Right lobe of liver (tissue), 6 donors: ENCODE results near the gene MACROH2A1. TPM values are rescaled to one million over a fixed set of nuclear protein-coding genes. Genes with fewer than 3 reads are reported as not detected.

ENCODE experiments used
- ATAC-seq, 4 donors: fragments of 200-7000 bp; cut with Tn5 transposase; one replicate each; pipeline ENCODE4 v1.9.1; 2020; ENCODE audit warnings: mild to moderate bottlenecking in 4 of 4, moderate library complexity in 4 of 4
- DNase-seq, 3 donors: peaks; one replicate each; pipeline ENCODE4 v3.0.0-alpha.2; 2020
- H3K27ac ChIP-seq, 3 donors: fragments of 200-600 bp; one replicate each; pipeline ENCODE4 v1.8.0; 2022
- H3K27me3 ChIP-seq, 2 donors: fragments of 200-600 bp; one replicate each; pipeline ENCODE4 v1.8.0; 2022
- H3K36me3 ChIP-seq, 4 donors: fragments of 200-600 bp; sonication (generic) in 1 of 4; one replicate each; pipeline versions ENCODE4 v1.5.1 to v1.8.0; 2017 to 2022; ENCODE audit warnings: control low read depth in 1 of 4
- H3K4me1 ChIP-seq, 4 donors: fragments of 200-600 bp; sonication (generic) in 1 of 4; one replicate each; pipeline versions ENCODE4 v1.5.1 to v1.8.0; 2017 to 2022; ENCODE audit warnings: control low read depth in 1 of 4
- H3K4me3 ChIP-seq, 3 donors: fragments of 200-600 bp; one replicate each; pipeline ENCODE4 v1.8.0; 2022
- H3K9me3 ChIP-seq, 4 donors: fragments of 200-600 bp; sonication (generic) in 1 of 4; one replicate each; pipeline versions ENCODE4 v1.5.1 to v1.8.0; 2017 to 2022; ENCODE audit warnings: control low read depth in 1 of 4
- POLR2A ChIP-seq: fragments of 450-650 bp; IDR thresholded peaks from one replicate; pipeline ENCODE4 v1.6.1; 2017; ENCODE audit warnings: antibody characterized with exemption, mild to moderate bottlenecking
- WGBS: methylation state at CpG from one replicate; pipeline ENCODE4 v1.1.6; 2018; ENCODE audit warnings: low coverage, low lambda C conversion rate; ENCODE audit not compliant: insufficient coverage; ENCODE audit errors: missing lambda C conversion rate; 5-methylcytosine and 5-hydroxymethylcytosine counted together
- intact Hi-C, 2 donors: fragments of 100-400 bp; cut with DNase I; formaldehyde crosslinking; loops; one replicate each; pipeline versions ENCODE4 v1.11.2 to v1.14.1; 2022
- total RNA-seq, 6 experiments: library from RNA; depleted of rRNA in 2 of 6; stranded (reverse); fragments of >200 nt in 2 of 6; fragmentation: NEBNext Ultra II Directional in 3 of 6; extraction: Animal tissue kit (Norgen Biotek cat#: 25700) in 3 of 6; gene quantifications; one replicate each; pipeline versions ENCODE4 v1.1.0 to v1.2.4, GENCODE V29; 2016 to 2023
- TF ChIP-seq, protein P1 (sequence below), 4 donors: fragments of 200-600 bp in 3 of 4; fragments of 450-650 bp in 1 of 4; IDR thresholded peaks; one replicate each; pipeline versions ENCODE4 v1.5.1 to v1.8.0; 2016 to 2022; ENCODE audit warnings: antibody characterized with exemption in 4 of 4, mild to moderate bottlenecking in 2 of 4
- donor health status: DM: no; HTN: yes; CAD: no.
- donor health status: DM: no; HTN: no; CAD: no.
- donor health status: DM: no; HTN: no; CAD: no.
- donor health status: DM: no; HTN: yes; CAD: no.
- donor health status: DM: no; HTN: yes; CAD: no.

Gene MACROH2A1
- total RNA-seq, 6 experiments from 2014 or later, result 40.0 to 113 (median 51.6) TPM

DNA sequence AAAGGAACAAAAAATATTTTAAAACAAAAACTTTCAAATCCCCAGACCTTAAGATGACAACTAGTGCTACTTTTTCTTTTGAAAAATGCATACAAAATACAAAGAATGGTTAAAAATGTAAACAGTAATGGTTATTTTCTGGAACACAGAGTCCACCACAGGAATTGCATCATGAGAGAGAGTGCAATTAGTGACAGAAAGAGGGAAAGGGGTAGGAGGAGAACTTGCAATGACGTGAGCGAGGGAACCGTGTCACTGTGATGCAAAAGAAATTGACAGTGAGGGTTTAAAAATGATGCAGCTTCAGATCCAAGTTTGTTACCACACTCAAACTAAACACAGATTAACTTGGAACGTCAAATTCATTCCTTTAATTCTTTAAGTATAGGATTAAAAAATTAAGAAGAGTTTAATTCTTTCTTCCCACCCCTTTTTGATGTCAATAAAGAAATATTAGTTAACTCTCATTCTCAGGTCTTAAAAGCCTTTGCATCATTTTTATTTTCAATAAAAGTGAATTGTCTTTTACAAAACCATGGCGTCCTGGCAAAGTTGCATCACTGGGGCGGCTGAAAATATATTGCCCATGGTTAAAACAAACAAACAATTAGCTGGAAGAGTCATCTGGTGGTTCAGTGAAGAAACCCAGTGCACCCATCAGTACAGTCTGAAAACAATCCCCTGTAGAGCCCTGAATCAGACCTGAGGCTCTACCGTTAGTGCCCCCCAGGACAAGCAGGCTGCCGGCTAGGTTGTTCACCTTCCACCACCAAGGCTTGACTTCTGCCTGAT lies 39.5 kb downstream of the MACROH2A1 start:
- TF ChIP-seq, protein P1, sequence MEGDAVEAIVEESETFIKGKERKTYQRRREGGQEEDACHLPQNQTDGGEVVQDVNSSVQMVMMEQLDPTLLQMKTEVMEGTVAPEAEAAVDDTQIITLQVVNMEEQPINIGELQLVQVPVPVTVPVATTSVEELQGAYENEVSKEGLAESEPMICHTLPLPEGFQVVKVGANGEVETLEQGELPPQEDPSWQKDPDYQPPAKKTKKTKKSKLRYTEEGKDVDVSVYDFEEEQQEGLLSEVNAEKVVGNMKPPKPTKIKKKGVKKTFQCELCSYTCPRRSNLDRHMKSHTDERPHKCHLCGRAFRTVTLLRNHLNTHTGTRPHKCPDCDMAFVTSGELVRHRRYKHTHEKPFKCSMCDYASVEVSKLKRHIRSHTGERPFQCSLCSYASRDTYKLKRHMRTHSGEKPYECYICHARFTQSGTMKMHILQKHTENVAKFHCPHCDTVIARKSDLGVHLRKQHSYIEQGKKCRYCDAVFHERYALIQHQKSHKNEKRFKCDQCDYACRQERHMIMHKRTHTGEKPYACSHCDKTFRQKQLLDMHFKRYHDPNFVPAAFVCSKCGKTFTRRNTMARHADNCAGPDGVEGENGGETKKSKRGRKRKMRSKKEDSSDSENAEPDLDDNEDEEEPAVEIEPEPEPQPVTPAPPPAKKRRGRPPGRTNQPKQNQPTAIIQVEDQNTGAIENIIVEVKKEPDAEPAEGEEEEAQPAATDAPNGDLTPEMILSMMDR (IDR thresholded peaks at IDR 0.05), result no peak
- TF ChIP-seq POLR2A, result no peak
- Histone ChIP-seq H3K36me3 (peaks cover 0 to 7% (median under 1%) of the 10 kb centered on the region in 4 donors), H3K27ac (no peak overlapping the region), H3K4me3 (no peak overlapping the region), H3K27me3 (no peaks in the 10 kb centered on the region), H3K4me1 (no peaks in the 10 kb centered on the region), H3K9me3 (no peaks in the 10 kb centered on the region)
- ATAC-seq (no peak), DNase-seq (no peak)
- 84% methylated on average over 6 of the region's 8 CpGs for WGBS
- intact Hi-C loops, result no loop called here

DNA sequence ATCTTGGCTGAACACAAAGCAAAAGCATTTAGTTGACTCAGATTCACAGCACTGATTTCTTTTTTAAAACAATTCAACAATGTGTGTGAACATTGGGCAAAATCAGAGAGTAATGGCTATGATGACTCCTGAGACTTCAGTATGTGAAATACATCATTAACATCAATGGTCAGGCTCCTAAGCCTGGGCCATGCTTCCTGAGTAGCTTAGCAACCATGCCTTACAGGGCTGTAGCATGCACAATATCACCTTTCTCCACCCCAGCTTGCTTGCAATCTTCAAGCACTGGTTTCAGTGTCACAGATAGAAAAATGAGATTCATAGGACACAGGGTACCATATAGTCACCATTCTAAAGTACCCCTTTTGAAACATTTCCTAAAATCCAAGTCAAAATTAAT lies 41.3 kb downstream of the MACROH2A1 start:
- no peaks in the 10 kb centered on the region for H3K4me1 ChIP-seq
- TF ChIP-seq POLR2A, result no peak
- TF ChIP-seq, protein P1 (IDR thresholded peaks at IDR 0.05), result no peak
- DNase-seq (no peak), ATAC-seq (no peak)
- no peaks in the 10 kb centered on the region for H3K27me3 ChIP-seq
- peaks cover 0 to 7% (median 0%) of the 10 kb centered on the region in 4 donors for H3K36me3 ChIP-seq
- no peak overlapping the region for H3K27ac ChIP-seq
- H3K9me3 ChIP-seq, result no peaks in the 10 kb centered on the region
- H3K4me3 ChIP-seq, result no peak overlapping the region
- intact Hi-C loops, result no loop called here

DNA sequence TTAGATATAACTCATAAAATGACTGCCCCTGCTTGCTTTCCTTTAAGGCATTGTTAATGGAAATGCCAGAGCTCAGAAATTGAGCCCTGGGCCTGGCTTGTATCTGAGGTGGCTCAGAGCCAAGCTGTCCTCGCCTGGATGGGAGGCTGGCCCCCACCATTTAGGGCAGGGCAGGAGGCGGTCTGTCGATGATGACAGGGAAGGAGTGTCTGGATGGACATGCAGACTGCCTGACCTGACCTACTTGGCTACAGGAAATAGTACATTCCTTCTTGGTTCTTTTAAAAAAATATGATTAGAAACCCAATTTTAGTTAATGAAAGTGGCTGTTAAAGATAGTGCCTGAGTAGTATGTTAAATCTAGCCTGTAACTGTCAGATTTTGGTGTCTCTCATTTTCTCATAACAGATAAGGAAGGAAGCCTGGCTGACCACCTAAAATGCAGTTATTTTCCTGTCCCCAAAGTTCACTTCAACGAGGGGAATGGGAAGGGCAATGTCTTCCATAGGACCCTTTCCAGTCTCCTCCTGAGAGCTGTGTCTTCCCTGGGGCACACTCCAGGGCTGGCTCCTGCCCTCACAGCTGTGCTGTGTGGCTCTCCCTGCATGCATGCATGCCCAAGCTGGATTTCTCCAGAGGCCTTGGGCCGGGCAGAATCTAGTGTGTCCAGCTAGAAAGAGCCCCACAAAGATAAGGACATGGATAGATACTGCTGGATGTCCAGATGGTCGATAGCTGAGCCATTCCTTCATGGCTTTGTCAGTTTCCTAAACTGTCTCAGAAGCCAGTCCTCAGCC lies 42.3 kb downstream of the MACROH2A1 start:
- no peaks in the 10 kb centered on the region for H3K9me3 ChIP-seq
- TF ChIP-seq, protein P1 (IDR thresholded peaks at IDR 0.05), result no peak
- TF ChIP-seq POLR2A, result no peak
- intact Hi-C loops, result no loop called here
- H3K27me3 ChIP-seq, result no peaks in the 10 kb centered on the region
- peaks cover 0 to 7% (median 0%) of the 10 kb centered on the region in 4 donors for H3K36me3 ChIP-seq
- peak; percentile 64 to 80 (median 70) for ATAC-seq
- WGBS, result 67% methylated on average over 5 of the region's 6 CpGs
- H3K4me3 ChIP-seq, result no peak overlapping the region
- DNase-seq, result peak in 2 of 3 donors; percentile 40 to 59
- no peak overlapping the region for H3K27ac ChIP-seq
- H3K4me1 ChIP-seq, result no peaks in the 10 kb centered on the region

DNA sequence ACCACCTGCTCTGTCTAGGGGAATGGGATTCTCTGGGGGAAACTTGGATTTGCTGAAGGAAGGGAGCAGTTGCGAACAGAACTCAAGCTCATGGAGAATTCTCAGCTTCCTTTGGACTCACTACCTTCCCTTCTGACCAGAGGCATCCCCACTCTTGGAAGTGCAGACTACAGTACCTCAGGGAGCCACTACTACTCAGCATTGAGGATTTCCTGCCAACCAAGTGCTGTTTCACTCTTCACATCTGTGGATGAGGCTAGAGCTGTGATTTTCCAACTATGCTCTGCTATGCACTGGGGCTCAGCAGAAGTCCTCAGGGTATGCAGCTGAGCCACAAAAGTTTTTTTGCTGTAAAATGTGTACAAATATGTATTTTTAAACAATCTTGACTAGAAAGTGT lies 43.9 kb downstream of the MACROH2A1 start:
- no peak for TF ChIP-seq POLR2A
- TF ChIP-seq, protein P1 (IDR thresholded peaks at IDR 0.05), result no peak
- Histone ChIP-seq H3K9me3 (no peaks in the 10 kb centered on the region), H3K4me3 (no peak overlapping the region), H3K27me3 (no peaks in the 10 kb centered on the region), H3K4me1 (no peaks in the 10 kb centered on the region), H3K27ac (no peak overlapping the region), H3K36me3 (peaks cover 0 to 8% (median under 1%) of the 10 kb centered on the region in 4 donors)
- no peak for DNase-seq
- intact Hi-C loops, result no loop called here
- no peak for ATAC-seq
- 100% methylated on average over 1 of the region's 1 CpG for WGBS
